MM.1S (cell line): ENCODE measurements around the gene KXD1.
A peak's percentile ranks its signal among the peaks of the same experiment; 100 is the strongest.

Source experiments
- DNase-seq: peaks from one replicate; pipeline ENCODE4 v3.0.0-alpha.2; 2015
- H2AFZ ChIP-seq: fragments of 300-600 bp; sonication (generic); 2 replicates; pipeline ENCODE4 v1.6.0; 2016; ENCODE audit warnings: antibody characterized with exemption, low read length
- H3F3A ChIP-seq: fragments of 300-600 bp; sonication (generic); 2 replicates; pipeline ENCODE4 v1.6.1; 2016; ENCODE audit warnings: mild to moderate bottlenecking, antibody characterized with exemption, low read length, moderate library complexity, mixed read lengths; ENCODE audit not compliant: insufficient read depth
- H3K27ac ChIP-seq: fragments of 300-600 bp; sonication (generic); 2 replicates; pipeline ENCODE4 v1.5.1; 2016; ENCODE audit warnings: mild to moderate bottlenecking, low read length
- H3K27me3 ChIP-seq: fragments of 300-600 bp; sonication (generic); replicated peaks from 2 replicates; pipeline ENCODE4 v1.6.0; 2016; ENCODE audit warnings: low read length; ENCODE audit not compliant: insufficient read depth
- H3K36me3 ChIP-seq: fragments of 300-600 bp; sonication (generic); replicated peaks from 2 replicates; pipeline ENCODE4 v1.6.1; 2016; ENCODE audit warnings: mild to moderate bottlenecking, low read length, mixed read lengths; ENCODE audit not compliant: insufficient read depth
- H3K4me1 ChIP-seq: fragments of 300-600 bp; sonication (generic); 2 replicates; pipeline ENCODE4 v1.6.1; 2016; ENCODE audit warnings: low read length, mixed read lengths
- H3K4me2 ChIP-seq: fragments of 300-600 bp; sonication (generic); 2 replicates; pipeline ENCODE4 v1.6.0; 2016; ENCODE audit warnings: low read depth, low read length
- H3K4me3 ChIP-seq: fragments of 300-600 bp; sonication (generic); 2 replicates; pipeline ENCODE4 v1.5.1; 2016; ENCODE audit warnings: low read length, mixed read lengths
- H3K79me2 ChIP-seq: fragments of 300-600 bp; sonication (generic); 2 replicates; pipeline ENCODE4 v1.6.1; 2016; ENCODE audit warnings: mixed run types, low read length, mixed read lengths
- H3K9ac ChIP-seq: fragments of 300-600 bp; sonication (generic); 2 replicates; pipeline ENCODE4 v1.6.1; 2016; ENCODE audit warnings: low read length, mixed read lengths
- H3K9me2 ChIP-seq: fragments of 300-600 bp; sonication (generic); replicated peaks from 2 replicates; pipeline ENCODE4 v1.6.1; 2016; ENCODE audit warnings: mild to moderate bottlenecking, low read length, mixed read lengths; ENCODE audit not compliant: insufficient read depth
- H3K9me3 ChIP-seq: fragments of 300-600 bp; sonication (generic); replicated peaks from 2 replicates; pipeline ENCODE4 v1.6.1; 2016; ENCODE audit warnings: mild to moderate bottlenecking, low read length, mixed read lengths; ENCODE audit not compliant: insufficient read depth
- H4K20me1 ChIP-seq: fragments of 300-600 bp; sonication (generic); 2 replicates; pipeline ENCODE4 v1.6.1; 2016; ENCODE audit warnings: mild to moderate bottlenecking, low read length, moderate library complexity, mixed read lengths; ENCODE audit not compliant: insufficient read depth
- CTCF ChIP-seq: fragments of 300-600 bp; sonication (generic); IDR thresholded peaks from 2 replicates; pipeline ENCODE4 v1.5.1; 2016; ENCODE audit warnings: antibody characterized with exemption, low read length, mixed read lengths
- EZH2 ChIP-seq: fragments of 300-600 bp; sonication (generic); optimal IDR thresholded peaks from 2 replicates; pipeline ENCODE3; 2017; ENCODE audit warnings: low read depth, mild to moderate bottlenecking, antibody characterized with exemption, low read length, mixed read lengths
- EZH2phosphoT487 ChIP-seq: fragments of 300-600 bp; sonication (generic); IDR thresholded peaks from 2 replicates; pipeline ENCODE4 v1.6.1; 2018; ENCODE audit warnings: antibody characterized with exemption, low read length

The KXD1 gene

GRCh38 chr19:18543814-18544475, 13.7 kb upstream of the KXD1 start:
- peak overlapping the region; percentile 74 for H3K9ac ChIP-seq
- no peaks in the 10 kb centered on the region for H3K9me2 ChIP-seq
- H3K9me3 ChIP-seq, result no peaks in the 10 kb centered on the region
- H3K4me3 ChIP-seq, result peak overlapping the region; percentile 66
- peak overlapping the region; percentile 85 for H3K4me2 ChIP-seq
- peaks cover 7% of the 10 kb centered on the region for H3K4me1 ChIP-seq
- peak overlapping the region; percentile 91 for H2AFZ ChIP-seq
- H4K20me1 ChIP-seq, result no peaks in the 10 kb centered on the region
- no peaks in the 10 kb centered on the region for H3K36me3 ChIP-seq
- H3K27ac ChIP-seq, result peak overlapping the region; percentile 61; the same call in 1 of the 2 replicates
- no peak for TF ChIP-seq EZH2
- TF ChIP-seq CTCF, result peak; percentile 41; the same call in 1 of the 2 replicates
- TF ChIP-seq EZH2phosphoT487, result no peak
- H3K79me2 ChIP-seq, result peaks cover 8% of the 10 kb centered on the region; the same call in 1 of the 2 replicates
- DNase-seq, result peak; percentile 94
- no peaks in the 10 kb centered on the region for H3K27me3 ChIP-seq
- H3F3A ChIP-seq, result no peaks in the 10 kb centered on the region

GRCh38 chr19:18551631-18552030, 6.0 kb upstream of the KXD1 start:
- no peaks in the 10 kb centered on the region for H3K9me2 ChIP-seq
- H3K36me3 ChIP-seq, result no peaks in the 10 kb centered on the region
- no peaks in the 10 kb centered on the region for H4K20me1 ChIP-seq
- H3K27me3 ChIP-seq, result no peaks in the 10 kb centered on the region
- H3F3A ChIP-seq, result no peaks in the 10 kb centered on the region
- DNase-seq, result no peak
- H3K4me2 ChIP-seq, result no peak overlapping the region
- no peak overlapping the region for H3K27ac ChIP-seq
- H3K9ac ChIP-seq, result no peak overlapping the region
- TF ChIP-seq EZH2phosphoT487 (no peak), CTCF (no peak), EZH2 (no peak)
- no peak overlapping the region for H3K4me3 ChIP-seq
- H3K4me1 ChIP-seq, result no peaks in the 10 kb centered on the region
- H3K9me3 ChIP-seq, result no peaks in the 10 kb centered on the region
- H2AFZ ChIP-seq, result no peak overlapping the region
- H3K79me2 ChIP-seq, result no peaks in the 10 kb centered on the region

GRCh38 chr19:18558202-18558555, 509 bp downstream of the KXD1 start:
- Histone ChIP-seq H3K4me3 (peak overlapping the region; percentile 99), H3K36me3 (no peaks in the 10 kb centered on the region), H3K9me2 (no peaks in the 10 kb centered on the region), H3K79me2 (peaks cover 31% of the 10 kb centered on the region), H2AFZ (peak overlapping the region; percentile 77), H4K20me1 (no peaks in the 10 kb centered on the region), H3K9me3 (no peaks in the 10 kb centered on the region), H3K27ac (peak overlapping the region; percentile 59), H3K4me2 (peak overlapping the region; percentile 60), H3F3A (peaks cover 15% of the 10 kb centered on the region), H3K27me3 (no peaks in the 10 kb centered on the region), H3K9ac (peak overlapping the region; percentile 96), H3K4me1 (0 out of 2 replicates have a peak, but pooled peaks cover 3% of the 10 kb centered on the region)
- DNase-seq, result no peak
- TF ChIP-seq EZH2, result no peak
- TF ChIP-seq CTCF, result no peak
- TF ChIP-seq EZH2phosphoT487, result no peak
